ENCODE results near the gene AKAP17A.
"Not testable (repeated sequence)": the region's sequence is repeated elsewhere in the genome, so short reads cannot be mapped to it uniquely, and the experiment has no call there.

The AKAP17A gene

DNA sequence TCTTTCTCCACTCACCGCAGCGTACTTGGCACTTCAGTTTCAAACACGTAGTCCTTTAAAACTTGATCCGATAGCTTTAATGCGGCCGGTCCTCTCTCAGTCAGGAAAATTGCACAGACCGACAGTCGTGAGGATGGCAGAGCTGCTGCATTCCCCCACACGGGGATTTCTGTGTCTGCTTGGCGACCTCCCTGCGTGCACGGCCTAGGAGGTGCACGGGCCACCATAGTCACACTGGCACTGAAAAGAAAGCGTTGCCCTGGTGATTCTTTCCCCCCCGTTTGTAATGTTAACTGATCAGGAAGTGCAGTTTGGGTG, 10.3 kb downstream of the AKAP17A start:
- no peak for DNase-seq
- TF ChIP-seq GATA1 (IDR thresholded peaks at IDR 0.05; ENCODE audit: low read depth, low read length) (no peak), POLR2A (IDR thresholded peaks at IDR 0.05; ENCODE audit: low read length) (no peak)

DNA sequence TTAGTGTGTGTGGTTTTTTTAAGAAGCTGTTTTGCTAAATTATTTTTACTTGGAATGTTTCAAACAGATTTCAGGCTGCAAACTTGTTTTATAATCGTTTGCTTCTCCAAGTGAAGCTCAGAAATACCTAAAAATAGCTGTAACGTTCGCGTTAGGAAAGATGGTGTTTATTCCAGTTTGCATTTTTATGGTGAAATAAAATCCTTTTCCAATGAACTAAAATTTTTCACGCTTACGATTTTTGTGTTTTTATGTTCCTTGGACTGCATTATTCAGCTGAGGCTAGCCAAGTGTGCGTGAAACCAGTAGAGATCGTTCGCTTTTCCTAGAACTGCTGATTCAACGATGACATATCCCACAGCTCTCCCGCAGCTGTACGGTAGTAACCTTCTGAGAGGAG, 10.9 kb downstream of the AKAP17A start:
- DNase-seq: no peak
- TF ChIP-seq GATA1 (IDR thresholded peaks at IDR 0.05; ENCODE audit: low read depth, low read length) (no peak), POLR2A (IDR thresholded peaks at IDR 0.05; ENCODE audit: low read length) (no peak)

DNA sequence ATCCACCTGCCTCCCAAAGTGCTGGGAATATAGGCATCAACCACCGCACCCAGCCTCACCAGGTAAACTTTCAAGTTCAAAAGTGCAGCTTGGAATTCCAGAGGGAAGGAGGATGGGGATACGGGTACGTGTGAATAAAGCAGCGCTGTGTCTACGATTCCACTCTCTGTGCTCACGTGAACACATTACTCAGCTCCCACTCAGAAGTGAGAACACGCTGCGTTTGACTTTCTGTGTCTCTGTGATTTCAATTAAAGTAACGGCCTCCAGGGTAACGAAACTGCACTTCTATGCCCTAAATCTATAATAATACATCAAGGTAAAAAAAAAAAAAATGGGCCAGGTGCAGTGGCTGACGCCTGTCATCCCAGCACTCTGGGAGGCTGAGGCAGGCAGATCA, 15.1 kb downstream of the AKAP17A start:
- no peak for DNase-seq
- TF ChIP-seq POLR2A (IDR thresholded peaks at IDR 0.05; ENCODE audit: low read length) (no peak), GATA1 (IDR thresholded peaks at IDR 0.05; ENCODE audit: low read depth, low read length) (no peak)

DNA sequence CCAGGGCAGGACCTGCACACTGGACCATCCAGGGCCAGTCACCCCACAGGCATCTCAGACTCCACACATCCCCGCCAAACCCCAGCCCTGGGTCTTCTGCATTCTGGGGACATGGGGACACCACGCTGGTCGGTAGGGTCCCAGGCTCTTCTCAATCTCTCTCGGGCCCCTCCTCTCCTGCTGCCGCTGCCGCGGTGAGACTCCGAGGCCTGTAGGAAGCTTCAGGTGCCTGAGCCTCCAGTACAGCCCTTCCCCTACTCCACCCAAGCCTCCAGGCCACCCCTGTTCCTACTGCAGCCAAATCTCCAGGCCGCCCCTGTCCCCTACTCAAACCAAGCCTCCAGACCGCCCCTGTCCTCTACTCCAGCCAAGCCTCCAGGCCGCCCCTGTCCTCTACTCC, 17.9 kb downstream of the AKAP17A start:
- no peak for TF ChIP-seq GATA1 (IDR thresholded peaks at IDR 0.05; ENCODE audit: low read depth, low read length)
- no peak for TF ChIP-seq POLR2A (IDR thresholded peaks at IDR 0.05; ENCODE audit: low read length)
- no peak for DNase-seq

DNA sequence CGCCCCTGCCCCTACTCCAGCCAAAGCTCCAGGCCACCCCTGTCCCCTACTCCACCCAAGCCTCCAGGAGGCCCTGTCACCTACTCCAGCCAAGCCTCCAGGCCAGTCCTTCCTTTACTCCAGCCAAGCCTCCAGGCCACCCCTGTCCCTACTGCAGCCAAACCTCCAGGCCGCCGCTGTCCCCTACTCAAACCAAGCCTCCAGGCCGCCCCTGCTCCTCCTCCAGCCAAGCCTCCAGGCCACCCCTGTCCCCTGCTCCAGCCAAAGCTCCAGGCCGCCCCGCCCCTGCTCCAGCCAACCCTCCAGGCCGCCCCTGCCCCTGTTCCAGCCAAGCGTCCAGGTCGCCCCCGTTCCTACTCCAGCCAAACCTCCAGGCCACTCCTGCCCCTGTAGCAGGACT, 18.4 kb downstream of the AKAP17A start:
- no peak for DNase-seq
- TF ChIP-seq POLR2A (IDR thresholded peaks at IDR 0.05; ENCODE audit: low read length): no peak
- TF ChIP-seq GATA1 (IDR thresholded peaks at IDR 0.05; ENCODE audit: low read depth, low read length): no peak

DNA sequence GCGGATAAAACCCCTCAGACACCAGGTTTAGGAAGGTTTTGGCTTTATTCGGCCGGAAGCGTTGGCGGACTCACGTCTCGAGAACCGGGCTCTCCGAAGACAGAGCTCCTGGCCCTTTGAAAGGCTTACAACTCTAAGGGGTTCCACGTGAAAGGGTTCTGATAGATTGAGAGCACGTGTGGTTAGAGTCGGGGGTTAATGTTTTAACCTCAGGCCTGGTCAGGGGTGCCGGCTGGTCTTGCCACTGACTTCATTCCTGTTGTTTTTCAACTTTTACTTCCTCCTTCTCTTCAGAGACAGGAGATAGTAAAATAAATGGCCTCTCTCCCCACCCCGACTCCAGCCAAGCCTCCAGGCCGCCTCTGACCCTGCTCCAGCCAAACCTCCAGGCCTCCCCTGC, 18.8 kb downstream of the AKAP17A start:
- TF ChIP-seq GATA1 (IDR thresholded peaks at IDR 0.05; ENCODE audit: low read depth, low read length): no peak
- no peak for DNase-seq

DNA sequence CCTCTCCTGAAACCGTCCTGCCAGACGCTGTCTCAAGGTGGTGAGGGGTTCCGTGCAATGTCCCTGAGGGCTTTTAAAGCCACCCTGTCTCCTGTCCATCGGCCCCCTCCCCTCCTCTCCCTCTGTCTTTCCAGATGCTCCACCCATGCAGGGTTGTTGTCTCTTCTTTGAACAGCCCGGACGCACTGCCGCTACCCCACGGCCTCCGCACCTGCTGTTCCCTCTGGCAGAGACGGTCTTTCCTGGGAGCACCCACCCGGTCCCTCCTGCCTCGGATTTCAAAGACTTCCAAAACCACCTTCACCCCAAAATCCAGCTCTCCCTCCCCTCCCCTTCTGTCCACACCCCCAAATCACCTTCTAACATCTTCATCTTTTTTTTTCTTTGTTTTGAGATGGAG, 19.3 kb downstream of the AKAP17A start:
- TF ChIP-seq GATA1 (IDR thresholded peaks at IDR 0.05; ENCODE audit: low read depth, low read length) (no peak), POLR2A (IDR thresholded peaks at IDR 0.05; ENCODE audit: low read length) (no peak)
- DNase-seq: no peak

DNA sequence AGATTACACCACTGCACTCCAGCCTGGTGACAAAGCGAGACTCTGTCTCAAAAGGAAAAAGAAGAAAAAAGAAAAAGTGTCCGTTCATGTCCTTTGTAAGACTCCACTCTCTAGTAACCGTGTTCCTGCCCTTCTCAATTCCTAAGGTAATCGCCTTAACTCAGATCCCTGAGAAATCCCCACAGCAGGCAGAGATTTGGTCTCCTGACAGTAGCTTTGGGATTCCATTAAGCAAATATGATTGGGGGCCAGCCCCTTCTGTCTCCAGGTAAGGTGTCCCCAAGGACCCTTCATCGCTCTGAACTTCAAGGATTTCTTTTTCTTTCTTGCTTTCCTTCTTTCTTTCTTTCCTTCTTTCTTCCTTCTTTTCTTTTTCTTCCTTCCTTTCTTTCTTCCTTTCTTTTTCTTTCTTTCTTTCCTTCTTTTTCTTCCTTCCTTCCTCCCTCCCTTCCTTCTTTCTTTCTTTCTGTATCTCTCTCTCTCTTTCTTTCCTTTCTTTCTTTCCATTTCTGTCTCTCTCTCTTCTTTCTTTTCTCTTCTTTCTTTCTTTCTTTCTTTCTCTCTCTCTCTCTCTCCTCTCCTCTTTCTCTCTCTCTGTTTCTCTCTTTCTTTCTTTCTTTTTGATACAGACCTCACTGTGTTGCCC, 21.4 kb downstream of the AKAP17A start:
- DNase-seq: no peak
- no peak for TF ChIP-seq POLR2A (IDR thresholded peaks at IDR 0.05; ENCODE audit: low read length)
- no peak for TF ChIP-seq GATA1 (IDR thresholded peaks at IDR 0.05; ENCODE audit: low read depth, low read length)

DNA sequence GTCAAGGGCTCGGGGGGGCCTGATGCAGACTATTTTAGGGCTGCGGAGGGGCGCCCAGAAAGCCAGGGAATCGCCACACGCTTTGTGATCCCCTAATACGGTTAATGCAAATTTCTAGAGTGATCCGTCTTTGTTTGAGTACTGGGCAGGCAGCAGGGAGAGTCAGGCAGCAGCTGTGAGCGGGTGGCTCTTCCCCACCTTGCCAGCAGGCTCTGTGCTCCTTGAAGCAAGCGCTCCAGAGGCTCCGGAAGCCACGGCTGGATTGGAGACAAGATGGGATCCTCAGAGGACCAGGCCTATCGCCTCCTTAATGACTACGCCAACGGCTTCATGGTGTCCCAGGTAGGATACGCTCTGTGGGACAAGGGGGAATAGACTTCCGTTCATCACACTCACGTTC, 23.5 kb downstream of the AKAP17A start, which contains the start of gene ASMT:
Gene ASMT (plus strand): TSS at position 133 of the 400 bp plus-strand sequence. CDS start 141 bp downstream, at position 274.
- no peak for DNase-seq
- TF ChIP-seq GATA1 (IDR thresholded peaks at IDR 0.05; ENCODE audit: low read depth, low read length): no peak
- no peak for TF ChIP-seq POLR2A (IDR thresholded peaks at IDR 0.05; ENCODE audit: low read length)

DNA sequence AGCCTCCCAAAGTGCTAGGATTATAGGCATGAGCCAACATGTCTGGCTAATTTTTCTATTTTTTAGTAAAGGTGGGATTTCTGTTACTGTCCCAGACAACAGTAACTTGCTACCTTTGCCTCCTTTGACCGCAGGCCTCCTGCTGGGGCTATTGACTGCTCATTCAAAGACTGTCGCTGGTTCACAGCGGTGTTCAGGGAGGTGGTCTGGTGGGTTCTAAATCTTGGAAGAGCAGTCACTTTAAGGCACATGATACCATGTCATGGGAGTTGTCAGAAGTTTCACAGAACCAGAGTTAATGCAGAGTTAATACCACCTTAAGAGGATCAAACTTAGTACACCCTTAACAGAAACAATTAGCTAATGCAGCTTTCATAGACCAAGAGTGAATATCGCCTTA, 27.3 kb downstream of the AKAP17A start:
- no peak for TF ChIP-seq GATA1 (IDR thresholded peaks at IDR 0.05; ENCODE audit: low read depth, low read length)
- TF ChIP-seq POLR2A (IDR thresholded peaks at IDR 0.05; ENCODE audit: low read length): no peak
- no peak for DNase-seq

DNA sequence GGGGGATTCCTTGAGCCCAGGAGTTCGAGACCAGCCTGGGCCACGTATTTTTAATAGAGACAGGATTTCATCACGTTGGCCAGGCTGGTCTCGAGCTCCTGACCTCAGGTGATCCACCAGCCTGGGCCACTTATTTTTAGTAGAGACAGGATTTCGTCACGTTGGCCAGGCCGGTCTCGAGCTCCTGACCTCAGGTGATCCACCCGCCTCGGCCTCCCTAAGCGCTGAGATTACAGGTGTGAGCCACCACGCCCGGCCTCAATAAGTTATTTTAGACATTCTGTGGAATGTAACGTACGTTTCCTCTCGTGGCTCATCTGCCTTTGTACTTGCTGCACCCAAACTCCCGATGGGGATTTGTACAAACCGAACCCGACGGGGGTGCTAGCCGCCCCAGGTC, 32.3 kb downstream of the AKAP17A start:
- TF ChIP-seq POLR2A (IDR thresholded peaks at IDR 0.05; ENCODE audit: low read length) (no peak), GATA1 (IDR thresholded peaks at IDR 0.05; ENCODE audit: low read depth, low read length) (no peak)
- DNase-seq: no peak

DNA sequence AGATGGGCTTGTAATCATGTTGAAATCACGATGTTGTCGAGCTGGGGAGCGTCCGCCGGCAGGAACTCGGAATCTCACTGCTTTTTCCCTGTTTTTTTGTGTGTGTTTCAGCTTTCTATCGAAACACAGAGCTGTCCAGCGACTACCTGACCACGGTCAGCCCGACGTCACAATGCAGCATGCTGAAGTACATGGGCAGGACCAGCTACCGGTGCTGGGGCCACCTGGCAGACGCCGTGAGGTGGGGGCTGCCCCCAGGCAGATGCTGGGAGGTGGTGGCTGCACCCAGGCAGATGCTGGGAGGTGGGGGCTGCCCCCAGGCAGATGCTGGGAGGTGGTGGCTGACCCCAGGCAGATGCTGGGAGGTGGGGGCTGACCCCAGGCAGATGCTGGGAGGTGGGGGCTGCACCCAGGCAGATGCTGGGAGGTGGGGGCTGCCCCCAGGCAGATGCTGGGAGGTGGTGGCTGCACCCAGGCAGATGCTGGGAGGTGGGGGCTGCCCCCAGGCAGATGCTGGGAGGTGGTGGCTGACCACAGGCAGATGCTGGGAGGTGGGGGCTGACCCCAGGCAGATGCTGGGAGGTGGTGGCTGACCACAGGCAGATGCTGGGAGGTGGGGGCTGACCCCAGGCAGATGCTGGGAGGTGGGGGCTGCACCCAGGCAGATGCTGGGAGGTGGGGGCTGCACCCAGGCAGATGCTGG, 32.9 kb downstream of the AKAP17A start:
- not testable (repeated sequence) for DNase-seq

DNA sequence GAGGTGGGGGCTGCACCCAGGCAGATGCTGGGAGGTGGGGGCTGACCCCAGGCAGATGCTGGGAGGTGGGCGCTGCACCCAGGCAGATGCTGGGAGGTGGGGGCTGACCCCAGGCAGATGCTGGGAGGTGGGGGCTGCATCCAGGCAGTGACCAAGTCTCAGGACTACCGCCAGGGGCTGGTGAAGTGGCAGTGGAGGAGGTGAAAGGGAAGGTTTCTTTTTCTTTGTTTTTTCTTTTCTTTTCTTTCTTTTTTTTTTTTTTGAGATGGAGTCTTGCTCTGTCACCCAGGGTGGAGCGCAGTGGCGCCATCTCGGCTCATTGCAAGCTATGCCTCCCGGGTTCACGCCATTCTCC, 33.4 kb downstream of the AKAP17A start:
- DNase-seq: not testable (repeated sequence)

DNA sequence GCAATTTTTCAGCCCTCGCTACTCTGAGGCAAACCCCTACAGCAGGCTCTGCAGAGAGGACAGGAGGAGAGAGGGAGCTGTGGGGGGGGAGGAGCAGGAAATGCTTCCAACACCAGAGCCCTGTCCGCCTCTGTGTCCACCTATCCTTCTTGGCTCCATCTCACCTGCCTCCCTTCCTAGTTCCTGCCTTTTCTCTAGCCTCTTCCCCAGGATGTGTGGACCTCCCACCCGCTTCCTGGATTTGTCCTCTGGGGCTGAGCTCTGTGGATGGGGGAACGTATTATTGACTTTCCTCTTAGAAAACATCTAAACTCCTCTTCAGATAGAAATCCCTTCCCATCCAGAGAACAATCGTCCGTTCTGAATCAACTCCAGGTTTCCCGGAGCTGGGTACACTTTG, 37.8 kb downstream of the AKAP17A start:
- TF ChIP-seq GATA1 (IDR thresholded peaks at IDR 0.05; ENCODE audit: low read depth, low read length) (no peak), POLR2A (IDR thresholded peaks at IDR 0.05; ENCODE audit: low read length) (no peak)
- no peak for DNase-seq

DNA sequence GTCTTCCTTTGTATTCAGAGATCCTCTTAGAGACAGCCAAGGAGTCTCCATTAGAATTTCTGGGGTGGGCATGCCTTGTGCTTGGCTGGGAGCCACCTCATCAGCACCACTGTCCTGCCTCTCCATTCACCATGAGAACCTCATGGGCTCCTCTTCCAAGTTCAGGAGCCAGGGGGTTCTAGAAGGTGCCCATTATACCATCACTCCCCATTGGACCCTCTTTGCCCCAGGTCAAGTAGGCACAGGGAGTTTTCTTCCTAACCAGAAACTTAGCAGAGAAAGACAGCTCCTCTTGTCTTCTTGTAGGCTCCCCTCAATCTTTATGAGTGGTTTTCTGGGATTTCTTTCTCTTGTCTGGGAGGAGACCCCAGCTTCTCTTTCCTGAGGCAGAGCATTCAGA, 54.6 kb downstream of the AKAP17A start:
- no peak for TF ChIP-seq POLR2A (IDR thresholded peaks at IDR 0.05; ENCODE audit: low read length)
- no peak for TF ChIP-seq GATA1 (IDR thresholded peaks at IDR 0.05; ENCODE audit: low read depth, low read length)
- no peak for DNase-seq

DNA sequence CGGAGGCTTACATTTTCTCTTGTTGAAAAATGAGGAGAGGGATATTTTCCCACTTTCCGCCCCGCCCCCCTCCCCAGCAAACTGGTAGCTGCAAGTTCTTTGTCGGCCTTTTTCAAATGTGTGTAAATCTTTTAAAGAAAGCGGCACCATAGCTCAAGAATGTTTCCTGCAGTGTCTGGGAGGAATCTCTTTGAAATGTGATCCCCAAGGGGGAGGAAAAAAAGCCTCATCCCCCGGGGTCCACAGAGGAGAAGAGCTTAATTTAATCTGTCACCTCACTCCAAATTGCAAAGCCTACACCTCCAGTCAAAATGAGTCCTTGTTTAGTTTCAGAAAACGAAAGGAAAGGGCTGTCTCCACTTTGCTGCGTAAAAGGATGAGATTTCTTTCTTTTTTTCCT, 58.2 kb downstream of the AKAP17A start:
- DNase-seq: no peak
- TF ChIP-seq POLR2A (IDR thresholded peaks at IDR 0.05; ENCODE audit: low read length): no peak
- TF ChIP-seq GATA1 (IDR thresholded peaks at IDR 0.05; ENCODE audit: low read depth, low read length): no peak

Measured in erythroblast (primary cell).